ENCODE results near the gene RAB40C.
A peak's percentile ranks its signal among the peaks of the same experiment; 100 is the strongest.

Gene RAB40C

DNA sequence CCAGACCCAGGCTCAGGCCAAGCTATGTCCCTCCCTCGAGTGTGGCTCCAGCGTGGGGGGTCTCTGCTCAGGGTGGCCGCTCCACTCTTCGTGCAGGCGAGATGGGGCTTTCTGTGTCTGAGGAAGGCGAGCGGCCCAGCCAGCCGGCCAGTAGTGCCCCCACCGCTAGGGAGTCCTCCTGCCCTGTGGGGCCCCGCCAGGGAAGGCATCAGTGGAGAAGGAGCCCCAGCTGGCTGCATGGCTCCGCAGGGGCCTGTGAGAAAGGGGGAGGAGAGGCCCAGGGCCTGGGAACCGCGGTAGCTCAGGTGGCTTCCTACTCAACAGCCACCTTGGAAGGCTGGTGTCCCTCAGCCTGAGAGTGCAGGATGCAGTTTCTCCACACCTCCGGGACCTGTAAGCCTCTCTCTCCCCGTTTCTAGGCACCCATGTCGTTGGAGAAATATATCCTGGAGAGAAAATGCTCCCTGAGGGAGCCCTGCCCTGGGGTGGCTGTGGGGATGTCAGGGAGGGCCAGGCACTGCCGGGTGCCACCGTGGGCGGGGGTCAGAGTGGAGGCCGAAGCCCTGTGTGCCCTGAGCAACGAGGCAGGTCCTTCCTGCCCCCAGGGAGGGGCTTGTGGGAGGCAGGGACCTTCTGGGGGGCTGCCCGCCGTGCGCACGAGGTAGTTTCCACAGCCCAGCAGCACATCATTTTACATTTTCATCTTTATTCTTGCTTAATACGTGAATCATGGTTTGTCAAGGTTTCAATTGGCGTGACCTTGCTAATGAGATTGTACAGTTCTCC, 16.8 kb upstream of the RAB40C start:
- DNase-seq (ENCODE audit: extremely low read depth in 1 of 2, low read depth in 1 of 2): no peak

DNA sequence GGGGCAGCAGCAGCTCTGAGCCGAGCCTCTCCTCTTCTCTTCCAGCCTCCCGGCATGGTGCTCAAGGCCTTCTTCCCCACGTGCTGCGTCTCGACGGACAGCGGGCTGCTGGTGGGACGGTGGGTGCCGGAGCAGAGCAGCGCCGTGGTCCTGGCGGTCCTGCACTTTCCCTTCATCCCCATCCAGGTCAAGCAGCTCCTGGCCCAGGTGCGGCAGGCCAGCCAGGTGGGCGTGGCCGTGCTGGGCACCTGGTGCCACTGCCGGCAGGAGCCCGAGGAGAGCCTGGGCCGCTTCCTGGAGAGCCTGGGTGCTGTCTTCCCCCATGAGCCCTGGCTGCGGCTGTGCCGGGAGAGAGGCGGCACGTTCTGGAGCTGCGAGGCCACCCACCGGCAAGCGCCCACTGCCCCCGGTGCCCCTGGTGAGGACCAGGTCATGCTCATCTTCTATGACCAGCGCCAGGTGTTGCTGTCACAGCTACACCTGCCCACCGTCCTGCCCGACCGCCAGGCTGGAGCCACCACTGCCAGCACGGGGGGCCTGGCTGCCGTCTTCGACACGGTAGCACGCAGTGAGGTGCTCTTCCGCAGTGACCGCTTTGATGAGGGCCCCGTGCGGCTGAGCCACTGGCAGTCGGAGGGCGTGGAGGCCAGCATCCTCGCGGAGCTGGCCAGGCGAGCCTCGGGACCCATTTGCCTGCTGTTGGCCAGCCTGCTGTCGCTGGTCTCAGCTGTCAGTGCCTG, 15.7 kb upstream of the RAB40C start:
- DNase-seq (ENCODE audit: extremely low read depth in 1 of 2, low read depth in 1 of 2): no peak

DNA sequence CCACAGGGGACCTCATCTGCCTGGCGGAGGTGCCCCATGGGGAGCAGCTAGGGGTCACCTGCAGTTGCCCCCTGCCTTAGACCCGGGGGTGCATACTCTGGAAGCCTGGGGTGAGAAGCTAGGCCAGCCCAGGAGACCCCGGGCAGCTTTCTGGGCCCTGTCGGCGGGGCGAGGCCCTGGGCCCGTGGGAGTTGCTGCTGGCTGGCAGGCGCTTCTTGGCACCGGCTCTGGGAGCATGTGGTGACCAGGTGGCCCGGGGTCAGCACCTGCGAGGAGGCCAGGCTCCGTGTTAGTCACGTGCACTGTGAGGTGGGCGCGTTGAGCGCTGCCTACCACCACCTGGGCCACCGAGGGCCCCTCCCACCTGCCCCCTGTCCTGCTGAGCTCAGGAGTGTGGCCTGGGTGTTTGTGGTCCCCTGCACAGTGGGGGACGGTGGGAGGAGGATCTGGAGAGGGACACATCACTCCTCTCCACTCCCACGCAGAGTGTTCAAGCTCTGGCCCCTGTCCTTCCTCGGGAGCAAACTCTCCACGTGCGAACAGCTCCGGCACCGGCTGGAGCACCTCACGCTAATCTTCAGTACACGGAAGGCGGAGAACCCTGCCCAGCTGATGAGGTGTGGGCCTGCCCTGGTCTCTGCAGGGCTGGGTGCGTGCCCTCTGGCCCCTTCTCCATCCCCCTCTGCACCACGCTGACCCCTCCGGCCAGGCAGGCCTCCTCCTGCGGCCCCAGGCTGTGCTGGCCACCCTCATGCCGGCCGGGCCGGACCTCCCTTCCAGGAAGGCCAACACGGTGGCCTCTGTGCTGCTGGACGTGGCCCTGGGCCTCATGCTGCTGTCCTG, 14.3 kb upstream of the RAB40C start:
- DNase-seq (ENCODE audit: extremely low read depth in 1 of 2, low read depth in 1 of 2): no peak

DNA sequence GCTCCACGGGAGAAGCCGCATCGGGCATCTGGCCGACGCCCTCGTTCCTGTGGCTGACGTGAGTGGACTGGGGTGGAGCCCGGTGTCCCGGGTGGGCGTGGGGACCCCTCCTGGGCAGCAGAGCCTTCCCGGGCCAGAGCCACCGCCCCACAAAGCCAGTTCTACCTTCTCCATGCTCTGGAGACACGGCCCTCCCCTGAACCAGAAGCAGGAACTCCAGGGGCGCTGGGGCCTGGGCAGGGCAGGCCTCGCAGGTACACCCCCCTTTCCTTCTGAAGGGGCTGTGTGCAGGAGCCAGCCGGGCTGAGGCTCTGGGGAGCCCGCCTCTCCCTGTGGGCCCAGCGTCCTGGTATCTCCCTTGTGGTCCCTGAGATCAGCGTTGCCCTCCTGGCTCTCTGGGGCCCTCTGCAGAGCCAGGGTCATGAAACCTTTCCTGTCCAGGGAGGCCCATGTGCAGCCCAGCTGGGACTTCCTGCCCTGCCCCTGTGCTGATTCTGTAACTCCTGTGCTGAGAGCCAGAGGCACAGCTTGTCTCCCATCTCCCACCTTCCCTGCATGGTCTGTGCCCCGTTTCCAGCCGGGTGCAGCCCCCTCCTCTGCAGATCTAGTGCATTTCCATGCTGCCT, 13.6 kb upstream of the RAB40C start:
- no peak for DNase-seq (ENCODE audit: extremely low read depth in 1 of 2, low read depth in 1 of 2)

DNA sequence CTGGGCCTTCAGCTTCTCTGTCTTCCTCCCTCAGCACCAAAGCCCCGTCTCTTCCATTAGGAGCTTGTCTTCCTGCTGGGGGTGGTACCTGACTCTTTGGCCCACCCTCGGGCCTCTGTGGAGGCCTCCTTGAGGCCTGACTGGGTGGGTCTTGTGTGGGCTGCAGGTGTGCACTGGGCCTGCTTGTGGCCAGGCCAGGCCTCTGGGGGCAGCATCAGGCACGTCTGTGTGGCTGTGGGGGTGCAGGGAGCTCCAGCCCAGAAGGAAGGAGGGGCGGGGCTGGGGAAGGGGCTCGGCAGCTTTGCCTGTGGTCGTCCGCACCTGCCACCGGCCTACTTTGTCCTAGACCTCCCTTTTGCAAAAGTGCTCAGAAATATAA, 13.1 kb upstream of the RAB40C start:
- no peak for DNase-seq (ENCODE audit: extremely low read depth in 1 of 2, low read depth in 1 of 2)

DNA sequence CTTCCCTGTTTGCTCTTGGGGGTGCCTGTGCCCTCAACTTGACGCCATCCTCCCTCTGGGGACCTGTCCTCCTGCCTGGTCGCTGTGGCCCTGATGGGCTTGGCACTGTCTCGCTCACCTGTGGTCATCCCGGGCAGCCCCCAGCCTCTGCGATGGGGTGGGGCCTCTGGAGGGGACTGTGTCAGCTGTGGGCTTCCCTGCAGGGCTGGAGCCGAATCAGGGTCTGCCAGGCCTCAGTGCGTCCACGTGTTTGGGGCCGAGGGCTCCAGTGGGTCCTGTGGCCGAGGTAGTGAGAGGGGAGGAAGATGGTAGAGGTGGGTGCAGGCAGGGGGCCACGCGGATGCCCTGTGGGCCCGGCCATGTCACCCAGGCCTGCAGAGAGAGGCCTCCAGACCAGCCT, 12.1 kb upstream of the RAB40C start:
- DNase-seq (ENCODE audit: extremely low read depth in 1 of 2, low read depth in 1 of 2): no peak

DNA sequence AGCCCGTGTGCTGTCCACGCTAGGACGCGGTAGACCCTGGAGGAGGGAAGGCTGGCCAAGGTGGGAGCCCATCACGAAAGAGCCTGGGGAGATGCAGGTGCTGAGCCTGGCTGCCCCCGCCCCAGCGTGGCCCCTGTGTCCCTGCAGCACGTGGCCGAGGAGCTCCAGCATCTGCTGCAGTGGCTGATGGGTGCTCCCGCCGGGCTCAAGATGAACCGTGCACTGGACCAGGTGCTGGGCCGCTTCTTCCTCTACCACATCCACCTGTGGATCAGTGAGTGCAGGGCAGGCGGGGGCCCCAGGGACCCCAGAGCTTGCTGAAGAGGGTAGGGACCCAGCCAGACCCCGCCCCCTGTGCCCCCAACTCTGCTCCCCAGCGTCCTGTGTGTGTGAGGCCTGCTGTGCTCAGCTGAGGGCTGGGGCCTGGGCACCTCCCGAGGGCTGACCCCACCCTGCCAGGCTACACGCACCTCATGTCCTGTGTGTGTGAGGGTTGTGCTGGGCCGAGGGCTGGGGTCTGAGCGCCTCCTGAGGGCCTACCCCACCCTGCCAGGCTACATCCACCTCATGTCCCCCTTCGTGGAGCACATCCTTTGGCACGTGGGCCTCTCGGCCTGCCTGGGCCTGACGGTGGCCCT, 11.5 kb upstream of the RAB40C start:
- DNase-seq (ENCODE audit: extremely low read depth in 1 of 2, low read depth in 1 of 2): no peak

DNA sequence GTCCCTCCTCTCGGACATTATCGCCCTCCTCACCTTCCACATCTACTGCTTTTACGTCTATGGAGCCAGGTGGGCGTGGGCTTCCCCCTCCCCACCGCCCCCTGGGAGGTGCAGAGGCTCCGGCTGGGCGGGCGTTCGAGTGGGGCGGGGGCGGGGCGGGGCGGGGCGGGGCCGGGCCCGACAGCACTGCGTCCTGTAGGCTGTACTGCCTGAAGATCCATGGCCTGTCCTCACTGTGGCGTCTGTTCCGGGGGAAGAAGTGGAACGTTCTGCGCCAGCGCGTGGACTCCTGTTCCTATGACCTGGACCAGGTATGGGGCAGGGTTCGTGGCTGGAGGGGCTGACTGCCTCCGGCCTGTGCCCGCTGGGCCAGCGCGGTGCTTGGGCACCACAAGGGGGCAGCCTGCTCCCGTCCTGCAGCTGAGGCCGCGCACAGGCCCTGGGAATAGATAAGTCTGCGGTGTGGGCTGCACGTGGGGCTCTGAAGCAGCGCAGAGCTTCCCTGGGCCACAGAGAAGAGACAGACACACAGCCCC, 10.9 kb upstream of the RAB40C start:
- peak; percentile 36 to 43 for DNase-seq (ENCODE audit: extremely low read depth in 1 of 2, low read depth in 1 of 2)

DNA sequence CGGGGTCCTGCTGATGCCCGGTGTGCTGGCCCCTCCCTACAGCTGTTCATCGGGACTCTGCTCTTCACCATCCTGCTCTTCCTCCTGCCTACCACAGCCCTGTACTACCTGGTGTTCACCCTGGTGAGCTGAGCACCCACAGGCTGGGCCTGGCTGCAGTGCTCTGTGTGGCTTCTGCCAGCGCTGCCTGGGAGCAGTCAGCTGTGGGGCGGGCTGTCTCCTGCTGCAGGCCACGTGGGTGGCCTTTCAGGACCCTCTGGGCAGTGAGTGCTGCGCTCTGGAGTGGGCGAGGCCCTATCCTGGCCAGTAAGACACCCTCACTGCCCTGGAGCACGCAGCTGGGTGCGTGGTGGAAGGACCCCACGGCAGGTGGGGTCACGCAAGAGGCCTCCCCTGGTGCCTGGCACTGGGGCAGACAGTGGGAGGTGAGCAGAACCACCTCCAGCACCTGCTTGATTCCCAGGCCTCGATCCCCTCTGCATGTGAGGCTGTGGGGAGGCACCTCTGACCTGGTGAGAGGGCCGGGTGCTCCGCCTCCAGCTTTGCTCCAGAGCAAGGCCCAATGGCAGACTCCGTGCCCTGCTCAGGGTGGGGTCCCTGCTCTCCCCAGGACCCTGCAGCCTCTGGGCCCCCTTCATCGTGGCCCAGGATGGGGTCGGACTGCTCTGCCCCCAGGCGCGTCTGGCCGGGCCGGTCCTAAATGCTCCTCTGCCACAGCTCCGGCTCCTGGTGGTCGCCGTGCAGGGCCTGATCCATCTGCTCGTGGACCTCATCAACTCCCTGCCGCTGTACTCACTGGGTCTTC, 9.5 kb upstream of the RAB40C start:
- no peak for DNase-seq (ENCODE audit: extremely low read depth in 1 of 2, low read depth in 1 of 2)

DNA sequence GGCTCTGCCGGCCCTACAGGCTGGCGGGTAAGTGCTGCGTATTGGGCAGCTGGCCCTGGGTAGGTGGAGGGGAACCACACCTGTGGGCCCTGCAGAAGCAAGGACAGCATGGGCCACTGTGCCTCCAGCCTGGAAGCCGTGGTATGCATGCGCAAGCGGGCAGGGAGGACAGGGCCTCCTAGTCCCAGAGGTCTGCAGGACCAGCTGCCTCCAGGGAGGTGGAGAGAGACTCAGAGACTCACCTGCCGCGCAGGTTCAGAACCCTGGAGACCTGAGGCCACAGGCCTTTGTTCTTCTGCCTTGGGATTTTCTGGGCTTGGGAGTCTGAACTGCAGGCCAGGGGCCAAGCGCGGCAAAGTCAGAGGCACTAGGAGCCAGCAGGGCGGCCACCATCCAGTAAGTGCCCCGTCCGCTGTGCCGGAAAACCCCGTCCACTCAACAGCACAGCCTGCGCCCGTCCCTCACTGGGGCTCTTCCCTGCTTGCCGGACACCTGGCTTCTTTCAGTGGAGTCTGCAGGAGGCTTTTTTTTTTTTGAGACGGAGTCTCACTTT, 8.8 kb upstream of the RAB40C start:
- no peak for DNase-seq (ENCODE audit: extremely low read depth in 1 of 2, low read depth in 1 of 2)

DNA sequence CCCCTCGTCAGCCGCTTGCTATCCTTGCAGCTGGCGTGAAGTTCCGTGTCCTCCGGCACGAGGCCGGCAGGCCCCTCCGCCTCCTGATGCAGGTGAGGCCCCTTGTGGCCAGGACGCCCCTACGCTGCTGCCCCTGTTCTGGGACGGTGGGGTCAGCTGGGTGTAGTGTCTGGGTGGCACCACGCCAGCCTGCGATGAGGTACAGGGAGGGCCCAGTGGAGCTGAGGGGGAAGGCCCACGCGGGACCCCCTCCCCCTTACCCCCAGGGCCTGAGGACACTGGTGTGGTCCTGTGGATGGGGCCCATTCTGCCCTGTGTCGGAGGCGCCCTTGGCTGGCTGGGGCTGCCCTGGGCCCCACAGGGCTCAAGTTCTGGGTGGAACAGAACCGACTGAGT, 7.7 kb upstream of the RAB40C start:
- no peak for DNase-seq (ENCODE audit: extremely low read depth in 1 of 2, low read depth in 1 of 2)

DNA sequence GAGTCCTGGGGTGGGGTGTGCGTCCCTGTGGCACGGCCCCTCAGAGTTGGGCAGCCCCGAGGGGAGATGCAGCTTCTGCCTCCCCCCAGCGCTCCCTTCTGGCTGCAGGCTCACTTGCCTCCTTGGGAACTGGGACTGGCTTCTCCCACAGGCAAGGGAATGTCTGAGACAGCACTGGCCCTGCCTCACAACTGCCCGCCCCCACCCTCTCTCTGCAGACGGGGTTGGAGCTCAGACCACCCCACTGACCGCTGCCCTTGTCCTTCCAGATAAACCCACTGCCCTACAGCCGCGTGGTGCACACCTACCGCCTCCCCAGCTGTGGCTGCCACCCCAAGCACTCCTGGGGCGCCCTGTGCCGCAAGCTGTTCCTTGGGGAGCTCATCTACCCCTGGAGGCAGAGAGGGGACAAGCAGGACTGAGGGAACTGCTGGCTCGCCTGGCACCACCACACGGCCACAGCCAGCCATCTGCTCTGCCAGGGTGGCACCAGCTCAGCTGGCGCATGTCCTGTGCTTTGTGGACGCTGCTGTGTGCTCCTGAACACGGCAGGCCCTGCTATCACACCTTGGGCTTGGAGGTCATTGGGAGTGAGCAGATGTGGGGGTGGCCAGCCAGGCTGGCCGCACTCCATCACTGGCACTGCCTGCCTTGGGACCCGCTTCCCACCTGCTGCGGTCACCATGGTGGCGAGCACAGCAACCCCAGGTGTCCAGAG, 7.1 kb upstream of the RAB40C start:
- DNase-seq (ENCODE audit: extremely low read depth in 1 of 2, low read depth in 1 of 2): no peak

DNA sequence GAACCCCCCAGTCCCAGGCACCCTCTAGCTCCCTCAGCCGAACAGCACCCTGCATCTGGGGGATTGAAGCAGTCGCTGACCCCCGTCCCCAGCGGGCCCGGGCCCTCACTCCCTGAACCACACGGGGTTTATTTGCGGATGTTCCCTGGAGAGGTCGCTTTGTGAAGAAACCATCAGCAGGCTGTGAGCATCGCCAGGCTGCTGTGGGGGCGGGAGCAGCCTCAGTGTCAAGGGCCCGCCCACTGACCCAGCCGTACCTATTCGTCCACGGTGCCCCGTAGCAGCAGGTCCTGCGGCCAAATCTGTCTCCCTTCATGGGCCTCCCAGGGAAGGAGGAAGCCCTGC, 6.4 kb upstream of the RAB40C start:
- DNase-seq (ENCODE audit: extremely low read depth in 1 of 2, low read depth in 1 of 2): no peak

DNA sequence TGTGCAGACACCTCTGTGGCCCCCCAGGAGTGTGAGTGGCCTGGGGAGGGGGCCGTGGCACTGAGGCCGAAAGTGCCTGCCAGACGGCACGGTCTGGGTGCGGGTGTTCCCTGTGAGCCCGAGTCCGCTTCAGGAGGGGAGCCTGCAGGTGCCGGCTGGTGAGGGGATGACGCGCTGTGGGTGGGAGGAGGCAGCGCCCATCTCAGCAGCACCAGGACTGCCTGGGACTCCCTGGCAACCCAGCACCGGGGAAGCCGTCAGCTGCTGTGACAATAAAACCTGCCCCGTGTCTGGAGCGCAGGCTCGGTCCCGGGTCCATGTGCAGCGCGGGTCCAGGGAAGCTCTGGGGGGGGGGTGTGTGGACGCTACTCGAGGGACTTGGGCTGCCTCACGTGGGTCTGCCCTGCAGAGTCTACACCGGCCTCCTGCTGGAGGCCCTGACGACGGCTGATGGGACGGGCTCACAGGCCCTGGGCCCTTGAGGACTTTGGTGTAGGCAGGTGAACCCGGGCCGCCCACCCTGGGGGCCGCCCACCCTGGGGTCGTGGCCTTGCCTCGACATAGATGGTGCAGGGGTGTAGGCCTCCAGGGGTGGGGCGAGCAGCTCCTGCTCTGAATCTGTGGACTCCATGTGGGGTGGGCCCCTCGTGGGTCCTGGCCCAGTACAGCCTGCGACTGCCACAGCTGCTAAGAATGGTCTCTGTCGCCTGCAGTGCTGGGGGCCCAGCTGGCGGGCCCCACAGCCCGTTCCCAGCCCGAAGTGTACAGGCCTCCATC, 5.9 kb upstream of the RAB40C start:
- no peak for DNase-seq (ENCODE audit: extremely low read depth in 1 of 2, low read depth in 1 of 2)

DNA sequence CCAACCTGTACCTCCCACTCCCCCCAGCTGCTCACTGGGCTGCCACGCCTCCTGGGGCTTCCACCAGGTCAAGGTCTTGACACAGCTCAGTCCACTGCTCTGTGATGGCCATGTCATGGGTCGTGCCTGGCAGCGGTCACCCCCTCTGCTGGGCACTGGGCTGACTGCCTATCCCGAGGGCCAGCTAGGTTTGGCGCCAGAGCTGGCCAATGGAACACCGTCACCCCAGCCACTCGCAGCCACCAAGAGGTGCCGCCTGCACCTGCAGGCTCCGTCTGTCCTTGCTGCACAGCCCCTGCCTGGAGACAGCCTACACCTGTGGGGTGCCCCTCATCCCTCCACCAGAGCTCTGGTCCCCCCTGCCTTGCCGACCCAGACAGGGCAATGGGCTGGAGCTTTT, 4.5 kb upstream of the RAB40C start:
- no peak for DNase-seq (ENCODE audit: extremely low read depth in 1 of 2, low read depth in 1 of 2)

DNA sequence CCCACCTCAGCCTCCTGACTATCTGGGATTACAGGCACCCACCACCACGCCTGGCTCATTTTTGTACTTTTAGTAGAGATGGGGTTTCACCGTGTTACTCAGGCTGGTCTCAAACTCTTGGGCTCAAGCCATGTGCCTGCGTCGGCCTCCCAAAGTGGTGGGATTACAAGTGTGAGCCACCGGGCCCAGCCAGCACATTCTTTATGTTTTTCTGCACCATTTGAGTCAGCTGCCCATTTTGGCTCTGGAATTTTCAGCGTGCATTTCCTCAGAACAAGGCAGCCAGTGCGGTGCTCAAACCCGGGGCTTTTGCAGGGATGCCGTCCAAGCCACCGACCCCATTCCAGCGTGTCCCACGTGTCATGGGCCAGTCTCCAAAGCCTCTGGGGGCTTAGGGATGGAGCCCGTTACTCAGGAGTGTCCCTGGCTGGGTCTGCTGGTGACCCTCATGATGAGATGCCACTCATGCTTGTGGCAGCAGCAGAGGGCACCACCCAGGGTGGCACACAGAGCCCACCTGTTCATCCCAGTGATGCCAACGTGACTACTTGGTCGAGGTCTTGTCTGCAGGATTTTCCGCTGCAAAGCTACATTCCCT, 3.7 kb upstream of the RAB40C start:
- no peak for DNase-seq (ENCODE audit: extremely low read depth in 1 of 2, low read depth in 1 of 2)
